SK-N-SH (cell line): ENCODE results near the gene CHM.

ENCODE experiments used
- JUND ChIP-seq: IDR thresholded peaks from 2 replicates; pipeline ENCODE4 v1.4.0; 2012
- POLR2AphosphoS5 ChIP-seq: IDR thresholded peaks from 2 replicates; pipeline ENCODE4 v1.6.1; 2012; ENCODE audit warnings: low read depth, low read length
- YY1 ChIP-seq: IDR thresholded peaks from 2 replicates; pipeline ENCODE4 v1.4.0; 2012; ENCODE audit warnings: low read depth, mild to moderate bottlenecking
- TF ChIP-seq, protein P1 (sequence below): fragments of 200-600 bp; sonication (generic); IDR thresholded peaks from 2 replicates; pipeline ENCODE4 v1.6.1; 2017; ENCODE audit warnings: antibody characterized with exemption, mild to moderate bottlenecking, moderate library complexity

DNA sequence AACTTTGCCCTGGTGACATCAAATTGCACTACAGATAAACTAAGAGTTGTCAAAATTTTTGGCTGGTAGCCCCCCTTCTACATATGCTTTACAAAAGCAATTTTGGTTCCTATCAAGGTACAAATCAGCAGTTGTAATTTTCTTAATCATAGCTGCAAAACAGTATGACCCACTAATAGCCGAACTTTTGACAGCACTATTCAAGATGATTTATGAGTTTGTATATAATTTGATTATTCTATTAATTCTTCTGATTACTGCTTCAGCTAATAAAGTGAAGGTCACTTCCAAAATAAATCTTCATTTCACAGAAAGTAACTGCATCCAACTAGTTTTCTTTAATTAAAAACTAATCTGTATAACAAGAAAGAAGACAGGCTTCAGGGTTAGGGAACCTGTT lies 119.6 kb downstream of the CHM start:
- TF ChIP-seq YY1 (no peak), JUND (no peak), POLR2AphosphoS5 (no peak)
- TF ChIP-seq, protein P1, sequence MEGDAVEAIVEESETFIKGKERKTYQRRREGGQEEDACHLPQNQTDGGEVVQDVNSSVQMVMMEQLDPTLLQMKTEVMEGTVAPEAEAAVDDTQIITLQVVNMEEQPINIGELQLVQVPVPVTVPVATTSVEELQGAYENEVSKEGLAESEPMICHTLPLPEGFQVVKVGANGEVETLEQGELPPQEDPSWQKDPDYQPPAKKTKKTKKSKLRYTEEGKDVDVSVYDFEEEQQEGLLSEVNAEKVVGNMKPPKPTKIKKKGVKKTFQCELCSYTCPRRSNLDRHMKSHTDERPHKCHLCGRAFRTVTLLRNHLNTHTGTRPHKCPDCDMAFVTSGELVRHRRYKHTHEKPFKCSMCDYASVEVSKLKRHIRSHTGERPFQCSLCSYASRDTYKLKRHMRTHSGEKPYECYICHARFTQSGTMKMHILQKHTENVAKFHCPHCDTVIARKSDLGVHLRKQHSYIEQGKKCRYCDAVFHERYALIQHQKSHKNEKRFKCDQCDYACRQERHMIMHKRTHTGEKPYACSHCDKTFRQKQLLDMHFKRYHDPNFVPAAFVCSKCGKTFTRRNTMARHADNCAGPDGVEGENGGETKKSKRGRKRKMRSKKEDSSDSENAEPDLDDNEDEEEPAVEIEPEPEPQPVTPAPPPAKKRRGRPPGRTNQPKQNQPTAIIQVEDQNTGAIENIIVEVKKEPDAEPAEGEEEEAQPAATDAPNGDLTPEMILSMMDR: no peak
